Neural progenitor cell (in vitro differentiated cells): Measurements from ENCODE around the gene OR6X1. TPM values are rescaled to one million over a fixed set of nuclear protein-coding genes. Genes with fewer than 3 reads are reported as not detected.

ENCODE experiments used
- DNase-seq: peaks from one replicate; pipeline ENCODE4 v3.0.0-alpha.2; 2016; ENCODE audit warnings: low spot score
- H2AFZ ChIP-seq: fragments of 200-600 bp; sonication (generic); replicated peaks from 2 replicates; pipeline ENCODE4 v1.6.1; 2016; ENCODE audit warnings: antibody characterized with exemption
- H3F3A ChIP-seq: fragments of 200-600 bp; sonication (generic); 2 replicates; pipeline ENCODE4 v1.6.1; 2016; ENCODE audit warnings: antibody characterized with exemption, low read depth
- H3K27ac ChIP-seq: fragments of 200-600 bp; sonication (generic); 2 replicates; pipeline ENCODE4 v1.5.1; 2016; ENCODE audit warnings: mild to moderate bottlenecking
- H3K27me3 ChIP-seq: fragments of 200-600 bp; sonication (generic); 2 replicates; pipeline ENCODE4 v1.6.1; 2016; ENCODE audit warnings: mild to moderate bottlenecking, moderate library complexity
- H3K36me3 ChIP-seq: fragments of 200-600 bp; sonication (generic); 2 replicates; pipeline ENCODE4 v1.5.1; 2016
- H3K4me1 ChIP-seq: fragments of 200-600 bp; sonication (generic); 2 replicates; pipeline ENCODE4 v1.6.1; 2016; ENCODE audit warnings: mixed run types
- H3K4me2 ChIP-seq: fragments of 200-600 bp; sonication (generic); 2 replicates; pipeline ENCODE4 v1.6.1; 2016
- H3K4me3 ChIP-seq: fragments of 200-600 bp; sonication (generic); 2 replicates; pipeline ENCODE4 v1.5.1; 2016
- H3K79me2 ChIP-seq: fragments of 200-600 bp; sonication (generic); 2 replicates; pipeline ENCODE4 v1.6.1; 2016; ENCODE audit warnings: low read depth
- H3K9ac ChIP-seq: fragments of 200-600 bp; sonication (generic); 2 replicates; pipeline ENCODE4 v1.6.1; 2016
- H3K9me3 ChIP-seq: fragments of 200-600 bp; sonication (generic); 2 replicates; pipeline ENCODE4 v1.5.1; 2016; ENCODE audit warnings: low read depth
- H4K20me1 ChIP-seq: fragments of 200-600 bp; sonication (generic); 2 replicates; pipeline ENCODE4 v1.6.1; 2016; ENCODE audit warnings: low read depth
- H3K27ac Mint-ChIP-seq: 3 replicates; pipeline ENCODE4 v1.8.0; 2021; ENCODE audit warnings: mixed read lengths
- H3K27me3 Mint-ChIP-seq: 2 replicates; pipeline ENCODE4 v1.8.0; 2022; ENCODE audit warnings: low read depth, mild to moderate bottlenecking, inconsistent platforms, moderate library complexity, mixed read lengths; ENCODE audit not compliant: insufficient read depth
- H3K36me3 Mint-ChIP-seq: 3 replicates; pipeline ENCODE4 v1.8.0; 2021; ENCODE audit warnings: mixed read lengths
- H3K4me1 Mint-ChIP-seq: 3 replicates; pipeline ENCODE4 v1.8.0; 2021; ENCODE audit warnings: mixed read lengths
- H3K4me3 Mint-ChIP-seq: 3 replicates; pipeline ENCODE4 v1.8.0; 2021; ENCODE audit warnings: mild to moderate bottlenecking, moderate library complexity, mixed read lengths
- H3K9me3 Mint-ChIP-seq: 3 replicates; pipeline ENCODE4 v1.8.0; 2020; ENCODE audit warnings: mixed read lengths
- EZH2 ChIP-seq: fragments of 200-600 bp; sonication (generic); IDR thresholded peaks from 2 replicates; pipeline ENCODE4 v1.6.1; 2017; ENCODE audit warnings: antibody characterized with exemption, mild to moderate bottlenecking, moderate library complexity
- EZH2phosphoT487 ChIP-seq: fragments of 200-600 bp; sonication (generic); IDR thresholded peaks from 2 replicates; pipeline ENCODE4 v1.6.1; 2017; ENCODE audit warnings: antibody characterized with exemption
- total RNA-seq: library from RNA; depleted of rRNA; stranded (reverse); fragments of >200 nt; gene quantifications from 2 replicates; pipeline ENCODE4 v1.2.3, GENCODE V29; 2015; ENCODE audit warnings: low replicate concordance
- TF ChIP-seq, protein P1 (sequence below): fragments of 200-600 bp; sonication (generic); IDR thresholded peaks from 2 replicates; pipeline ENCODE4 v1.5.1; 2017; ENCODE audit warnings: antibody characterized with exemption, mild to moderate bottlenecking

Gene OR6X1
- total RNA-seq, 1 donor from 2014 or later = not detected

DNA sequence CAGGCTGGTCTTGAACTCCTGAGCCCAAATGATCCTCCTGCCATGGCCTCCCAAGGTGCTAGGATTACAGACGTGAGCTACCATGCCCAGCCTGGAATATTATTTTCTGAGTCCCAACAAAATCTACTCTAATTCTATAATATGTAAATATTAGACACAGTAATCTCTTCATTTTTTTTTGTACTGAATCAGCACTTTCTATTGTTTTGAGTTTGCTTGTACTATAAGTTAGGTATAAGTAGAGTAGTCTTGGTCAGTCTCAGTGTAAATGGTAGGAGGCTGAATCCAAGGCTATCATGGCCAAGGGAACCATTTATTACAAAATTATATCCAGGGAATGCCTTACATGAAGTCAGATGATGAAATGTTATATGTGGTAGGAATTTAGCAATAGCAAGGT, 19.6 kb upstream of the OR6X1 start:
- Histone ChIP-seq H4K20me1 (no peaks in the 10 kb centered on the region), H3K9me3 (no peaks in the 10 kb centered on the region), H3K4me2 (no peak overlapping the region), H3K4me1 (peaks cover 12% of the 10 kb centered on the region), H2AFZ (no peak overlapping the region), H3K36me3 (no peaks in the 10 kb centered on the region), H3F3A (peaks cover 22% of the 10 kb centered on the region), H3K27ac (no peak overlapping the region), H3K9ac (no peak overlapping the region), H3K4me3 (no peak overlapping the region), H3K27me3 (no peaks in the 10 kb centered on the region), H3K79me2 (no peaks in the 10 kb centered on the region)
- H3K27ac Mint-ChIP-seq = no peak overlapping the region
- no peaks in the 10 kb centered on the region for H3K27me3 Mint-ChIP-seq
- no peak for DNase-seq
- TF ChIP-seq, protein P1, sequence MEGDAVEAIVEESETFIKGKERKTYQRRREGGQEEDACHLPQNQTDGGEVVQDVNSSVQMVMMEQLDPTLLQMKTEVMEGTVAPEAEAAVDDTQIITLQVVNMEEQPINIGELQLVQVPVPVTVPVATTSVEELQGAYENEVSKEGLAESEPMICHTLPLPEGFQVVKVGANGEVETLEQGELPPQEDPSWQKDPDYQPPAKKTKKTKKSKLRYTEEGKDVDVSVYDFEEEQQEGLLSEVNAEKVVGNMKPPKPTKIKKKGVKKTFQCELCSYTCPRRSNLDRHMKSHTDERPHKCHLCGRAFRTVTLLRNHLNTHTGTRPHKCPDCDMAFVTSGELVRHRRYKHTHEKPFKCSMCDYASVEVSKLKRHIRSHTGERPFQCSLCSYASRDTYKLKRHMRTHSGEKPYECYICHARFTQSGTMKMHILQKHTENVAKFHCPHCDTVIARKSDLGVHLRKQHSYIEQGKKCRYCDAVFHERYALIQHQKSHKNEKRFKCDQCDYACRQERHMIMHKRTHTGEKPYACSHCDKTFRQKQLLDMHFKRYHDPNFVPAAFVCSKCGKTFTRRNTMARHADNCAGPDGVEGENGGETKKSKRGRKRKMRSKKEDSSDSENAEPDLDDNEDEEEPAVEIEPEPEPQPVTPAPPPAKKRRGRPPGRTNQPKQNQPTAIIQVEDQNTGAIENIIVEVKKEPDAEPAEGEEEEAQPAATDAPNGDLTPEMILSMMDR = no peak
- H3K36me3 Mint-ChIP-seq = no peaks in the 10 kb centered on the region
- no peaks in the 10 kb centered on the region for H3K9me3 Mint-ChIP-seq
- H3K4me1 Mint-ChIP-seq = no peaks in the 10 kb centered on the region
- H3K4me3 Mint-ChIP-seq = no peak overlapping the region

DNA sequence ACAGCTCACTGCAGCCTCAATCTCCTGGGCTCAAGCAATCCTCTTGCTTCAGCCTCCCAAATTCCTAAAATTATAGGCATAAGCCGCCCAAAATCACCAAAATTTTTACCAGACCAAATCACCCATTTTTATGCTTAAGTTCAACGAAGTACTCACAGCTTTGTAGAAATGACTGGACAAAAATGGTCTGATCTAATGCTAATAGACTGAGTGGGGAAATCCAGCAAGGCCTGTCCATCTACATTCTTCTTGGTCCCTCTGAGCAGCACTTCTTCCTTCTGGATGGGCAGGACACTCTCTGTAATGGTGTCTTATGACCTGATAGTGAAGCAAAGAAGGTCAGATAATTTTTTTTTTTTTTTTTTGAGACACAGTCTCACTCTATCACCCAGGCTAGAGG, 18.7 kb upstream of the OR6X1 start:
- H3K9me3 ChIP-seq = no peaks in the 10 kb centered on the region
- no peak for TF ChIP-seq EZH2phosphoT487
- TF ChIP-seq, protein P1 = no peak
- no peak for TF ChIP-seq EZH2
- Mint-ChIP-seq H3K27me3 (no peaks in the 10 kb centered on the region), H3K9me3 (no peaks in the 10 kb centered on the region), H3K27ac (no peak overlapping the region), H3K4me3 (no peak overlapping the region), H3K36me3 (no peaks in the 10 kb centered on the region), H3K4me1 (no peaks in the 10 kb centered on the region)
- H3K4me3 ChIP-seq = no peak overlapping the region
- peaks cover 22% of the 10 kb centered on the region for H3F3A ChIP-seq
- DNase-seq = no peak
- H3K27ac ChIP-seq = no peak overlapping the region
- H3K36me3 ChIP-seq = no peaks in the 10 kb centered on the region
- H3K9ac ChIP-seq = no peak overlapping the region
- no peaks in the 10 kb centered on the region for H3K27me3 ChIP-seq
- peaks cover 12% of the 10 kb centered on the region for H3K4me1 ChIP-seq
- H3K79me2 ChIP-seq = no peaks in the 10 kb centered on the region
- no peak overlapping the region for H2AFZ ChIP-seq
- no peaks in the 10 kb centered on the region for H4K20me1 ChIP-seq
- no peak overlapping the region for H3K4me2 ChIP-seq

DNA sequence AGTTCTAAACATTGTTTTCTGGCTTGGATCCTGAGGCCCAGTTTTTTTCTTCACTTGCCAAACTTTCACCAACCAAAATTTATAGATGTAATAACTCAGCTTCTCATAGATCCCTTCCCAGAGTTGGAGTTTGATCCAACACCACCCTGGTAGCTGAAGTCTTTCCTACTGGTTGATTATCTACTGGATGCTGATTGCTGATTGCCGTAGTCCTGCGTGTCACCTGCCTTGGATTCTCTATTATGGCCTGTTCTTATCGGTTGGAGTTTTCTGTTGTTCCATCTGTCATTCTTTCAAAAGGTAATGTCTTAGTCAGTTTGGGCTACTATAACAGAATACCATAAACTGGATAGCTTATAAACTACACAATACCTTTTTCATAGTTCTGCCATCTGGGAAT, 17.3 kb upstream of the OR6X1 start:
- Mint-ChIP-seq H3K27me3 (no peaks in the 10 kb centered on the region), H3K4me3 (no peak overlapping the region)

More for the DNA sequence above, 17.3 kb upstream of the OR6X1 start:
- H3K36me3 Mint-ChIP-seq = no peaks in the 10 kb centered on the region
- no peak overlapping the region for H3K27ac Mint-ChIP-seq
- Histone ChIP-seq H3K4me2 (no peak overlapping the region), H3K27me3 (no peaks in the 10 kb centered on the region), H3K36me3 (no peaks in the 10 kb centered on the region), H3F3A (peaks cover 22% of the 10 kb centered on the region), H3K9ac (no peak overlapping the region), H4K20me1 (no peaks in the 10 kb centered on the region), H3K27ac (no peak overlapping the region), H3K9me3 (no peaks in the 10 kb centered on the region), H3K79me2 (no peaks in the 10 kb centered on the region), H2AFZ (peak overlapping the region; percentile 50), H3K4me1 (peaks cover 12% of the 10 kb centered on the region), H3K4me3 (no peak overlapping the region)
- no peaks in the 10 kb centered on the region for H3K4me1 Mint-ChIP-seq
- no peak for DNase-seq
- TF ChIP-seq EZH2phosphoT487 (no peak), EZH2 (no peak)
- TF ChIP-seq, protein P1 = no peak
- H3K9me3 Mint-ChIP-seq = no peaks in the 10 kb centered on the region
